AG08395 (cell line): ENCODE data around the gene TXNDC15.

Experiments
- DNase-seq: peaks from one replicate; pipeline ENCODE4 v3.0.0; 2012; ENCODE audit warnings: mixed read lengths, low spot score

Gene TXNDC15

DNA sequence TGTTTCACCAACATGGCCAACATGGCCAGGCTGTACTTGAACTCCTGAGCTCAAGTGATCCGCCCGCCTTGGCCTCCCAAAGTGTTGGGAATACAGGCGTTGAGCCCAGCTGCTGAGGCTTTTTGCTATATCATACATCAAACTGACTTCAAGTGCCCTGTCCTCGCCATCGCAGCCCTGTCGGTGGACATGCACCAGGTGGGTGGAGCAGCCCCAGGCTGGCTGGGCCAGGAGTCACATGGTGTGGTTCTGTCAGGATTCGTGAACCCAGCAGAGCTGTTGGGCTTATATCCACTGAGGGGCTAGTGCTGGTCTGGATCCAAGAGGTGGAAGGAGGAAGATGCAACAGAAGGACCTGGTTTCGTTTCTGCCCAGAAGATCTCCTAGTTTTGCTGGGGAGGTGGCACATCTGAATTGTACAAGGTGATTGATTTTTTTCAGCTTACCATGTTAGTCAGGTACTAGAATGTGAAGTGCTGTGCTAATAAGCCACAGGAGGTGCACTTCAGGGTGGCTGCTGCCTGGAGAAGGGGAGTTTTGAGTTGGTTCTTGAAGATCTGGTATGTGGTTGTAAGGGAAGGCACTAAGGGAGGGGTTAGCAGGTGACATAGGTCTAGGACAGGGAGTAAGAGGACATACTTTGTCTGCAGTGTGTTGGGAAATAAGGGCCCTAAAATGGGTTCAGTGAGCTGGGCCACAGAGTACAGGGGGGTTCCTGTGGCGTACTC, 46.8 kb downstream of the TXNDC15 start:
- no peak for DNase-seq

DNA sequence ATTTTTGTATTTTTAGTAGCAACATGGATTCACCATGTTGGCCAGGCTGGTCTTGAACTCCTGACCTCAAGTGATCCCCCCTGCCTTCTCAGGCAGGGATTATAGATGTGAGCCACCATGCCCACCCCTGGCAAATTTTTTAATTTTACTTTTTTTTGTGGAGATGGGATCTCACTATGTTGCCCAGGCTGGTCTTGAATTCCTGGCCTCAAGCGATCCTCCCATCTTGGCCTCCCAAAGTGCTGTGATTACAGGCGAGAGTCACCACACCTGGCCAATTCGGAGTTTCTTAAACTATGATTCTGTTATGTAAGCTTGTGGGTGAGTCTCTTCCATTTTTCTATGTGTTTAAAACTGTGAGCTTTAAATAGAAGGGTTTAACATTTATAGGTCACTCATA, 58.3 kb downstream of the TXNDC15 start:
- no peak for DNase-seq

DNA sequence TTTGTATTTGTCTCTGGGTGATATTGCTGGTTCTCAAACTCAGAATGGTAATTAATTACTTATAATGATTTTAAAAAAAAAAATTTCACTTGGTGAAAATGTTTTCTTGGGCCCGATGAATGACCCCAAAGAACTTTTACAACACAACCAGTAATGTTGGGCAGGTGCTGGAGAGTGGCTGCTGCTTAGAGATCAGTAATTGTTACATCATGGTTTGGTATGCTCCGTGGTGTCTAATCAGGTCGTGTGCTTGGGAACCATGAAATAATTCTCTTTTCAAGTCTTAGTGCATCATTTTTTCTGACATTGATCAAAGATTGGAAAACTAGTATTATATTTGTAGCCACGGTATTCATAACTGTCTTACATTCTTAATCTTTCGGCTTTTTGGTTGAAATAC, 60.0 kb downstream of the TXNDC15 start:
- DNase-seq: no peak

DNA sequence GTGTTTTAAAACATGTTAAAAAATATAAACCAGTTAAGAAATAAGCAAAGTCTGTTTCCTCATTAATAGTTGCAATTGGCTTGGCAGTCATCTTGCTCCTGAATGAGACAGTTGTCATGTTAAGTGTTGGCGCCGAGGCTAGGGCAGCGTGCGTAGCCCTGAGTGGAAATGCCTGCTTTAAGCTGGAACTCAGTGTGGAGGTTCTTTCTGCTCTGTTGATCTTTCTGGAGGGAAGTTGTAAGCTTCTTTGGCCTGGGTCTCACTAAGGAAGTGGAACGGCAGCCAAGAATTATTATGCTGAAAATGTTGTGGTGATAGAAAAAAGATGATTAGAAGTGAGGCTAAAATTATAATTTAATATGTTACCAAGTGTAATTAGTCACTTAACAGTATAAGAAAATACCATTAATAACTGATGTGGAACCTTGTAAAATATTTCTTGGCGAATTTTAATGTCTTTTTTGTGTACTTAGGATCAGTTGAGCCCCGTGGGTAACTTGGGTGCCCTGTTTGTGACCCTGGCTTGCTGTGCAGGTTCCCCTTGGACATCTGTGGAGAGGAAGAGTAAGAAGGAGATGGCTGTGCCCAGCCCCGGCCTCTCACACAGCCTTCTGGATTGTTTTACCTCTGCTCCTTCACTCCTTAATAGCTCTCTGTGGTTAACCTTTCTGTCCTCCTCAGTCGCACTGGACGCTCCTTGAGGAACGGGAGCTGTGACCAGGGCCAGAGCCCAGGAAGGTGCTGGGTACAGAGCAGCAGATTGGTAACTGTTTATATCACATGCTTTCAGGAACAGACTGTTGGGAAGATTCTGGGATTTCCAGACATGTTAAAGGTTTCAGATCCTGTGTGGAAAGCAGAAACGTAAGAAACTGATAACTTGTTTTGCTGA, 61.8 kb downstream of the TXNDC15 start:
- no peak for DNase-seq

DNA sequence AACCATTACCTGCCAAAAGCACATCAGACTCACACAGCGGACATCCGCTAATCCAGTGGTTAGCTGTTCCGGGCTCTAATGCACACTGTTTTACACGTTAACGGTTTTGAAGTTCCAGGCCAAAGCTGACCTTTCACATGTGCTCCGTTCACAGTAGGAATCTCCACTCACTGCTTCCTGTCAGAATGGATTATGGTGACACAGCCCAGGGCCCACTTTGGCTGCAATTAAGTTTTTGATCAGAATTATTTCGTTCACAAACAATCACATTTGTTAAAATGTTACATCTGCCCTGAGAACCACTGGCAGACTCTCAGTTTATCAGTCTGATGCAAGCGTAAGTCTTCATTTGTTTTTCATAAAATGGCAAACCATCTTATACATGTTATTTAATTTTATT, 63.4 kb downstream of the TXNDC15 start:
- no peak for DNase-seq

DNA sequence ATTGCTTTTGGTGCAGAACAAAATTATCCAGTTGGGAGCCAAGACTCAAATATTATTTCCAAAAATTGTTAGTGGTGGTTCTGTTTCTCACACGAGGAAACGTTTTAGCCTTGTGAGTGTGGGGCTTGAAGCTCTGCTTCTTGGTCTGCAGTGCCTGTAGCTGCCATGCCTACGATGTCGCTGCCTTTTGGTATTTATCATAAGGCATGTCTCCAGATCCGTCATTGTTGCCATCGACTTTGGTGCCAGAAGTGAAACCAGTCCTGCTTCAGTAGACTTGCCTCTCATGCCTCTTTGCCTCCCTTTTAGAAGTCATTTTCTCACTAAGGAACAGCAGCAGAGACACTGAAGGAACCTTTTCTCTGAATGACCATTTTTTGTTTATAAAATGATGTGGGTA, 63.9 kb downstream of the TXNDC15 start:
- DNase-seq: no peak

DNA sequence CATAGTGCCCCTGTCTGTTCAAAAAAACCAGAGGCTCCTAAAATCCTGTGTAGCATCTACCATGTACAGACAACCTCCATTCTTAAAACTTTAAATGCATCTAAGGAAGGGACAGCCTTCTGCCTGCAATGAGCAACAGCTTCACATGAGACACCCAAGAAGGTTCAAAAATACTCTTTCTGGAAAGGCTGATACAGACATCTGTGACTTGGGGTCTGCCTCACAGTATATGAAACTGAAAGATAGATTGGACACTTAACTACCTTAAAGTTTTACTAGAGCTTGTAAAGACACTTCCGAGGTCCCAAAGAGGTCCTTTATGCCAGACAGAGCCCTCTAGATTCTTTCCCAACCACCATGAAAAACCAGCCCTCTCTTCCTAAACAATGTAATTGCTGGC, 65.3 kb downstream of the TXNDC15 start:
- DNase-seq: no peak

DNA sequence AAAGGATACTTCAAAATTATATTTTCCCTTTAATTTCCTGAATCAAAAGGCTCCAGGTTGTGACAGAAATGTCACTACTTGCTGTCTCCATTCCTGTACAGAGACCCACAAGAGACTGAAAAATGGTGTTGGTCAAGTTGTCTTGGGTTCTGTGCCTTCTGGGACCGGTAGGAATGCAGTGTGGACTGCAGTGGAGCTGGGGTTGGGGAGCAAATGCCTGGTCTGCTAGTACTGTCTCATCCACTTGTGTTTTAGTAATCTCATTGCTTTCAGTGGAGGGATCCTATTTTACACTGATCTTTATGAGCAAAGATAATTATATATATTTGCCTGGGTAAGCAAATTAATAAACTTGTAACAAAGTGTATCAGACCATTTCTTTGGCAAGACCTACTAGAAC, 69.4 kb downstream of the TXNDC15 start:
- DNase-seq: no peak

DNA sequence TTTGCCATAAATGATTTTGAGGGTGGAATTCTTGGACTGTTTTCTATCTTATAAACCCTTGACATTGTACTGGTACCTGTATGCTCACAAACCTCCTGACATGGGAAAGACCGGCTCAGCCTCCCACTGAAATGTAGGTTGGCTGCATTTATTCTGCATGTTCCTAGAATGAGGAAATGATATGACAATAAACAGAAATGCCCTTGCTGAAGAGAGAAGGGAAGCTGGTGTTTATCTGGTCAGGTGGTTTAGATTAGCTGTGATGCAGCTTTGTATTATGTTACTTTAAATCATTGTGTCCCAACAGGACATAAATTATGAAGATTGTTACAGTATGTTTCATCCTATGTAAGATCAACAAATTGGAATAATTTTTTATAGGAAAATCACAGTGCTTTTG, 70.5 kb downstream of the TXNDC15 start:
- no peak for DNase-seq

DNA sequence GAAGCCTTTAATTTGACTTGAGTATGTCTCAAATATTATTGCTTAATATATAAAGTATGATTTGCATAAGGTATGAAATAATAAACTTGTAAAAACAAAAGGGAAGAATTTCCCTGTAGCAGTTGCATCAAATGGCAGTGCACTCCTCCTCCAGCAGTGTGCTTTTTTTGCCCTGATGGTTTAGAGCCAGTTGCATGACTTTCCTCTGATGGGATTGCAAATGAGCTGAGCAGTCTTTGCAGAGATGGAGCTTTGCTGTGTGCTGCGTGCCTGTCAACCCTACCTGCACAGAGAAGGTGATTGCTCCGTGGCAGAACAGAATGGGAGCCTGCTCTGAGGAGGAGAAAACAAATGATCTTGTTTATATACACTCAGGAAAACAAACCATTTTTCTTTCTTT, 70.9 kb downstream of the TXNDC15 start:
- DNase-seq: no peak

DNA sequence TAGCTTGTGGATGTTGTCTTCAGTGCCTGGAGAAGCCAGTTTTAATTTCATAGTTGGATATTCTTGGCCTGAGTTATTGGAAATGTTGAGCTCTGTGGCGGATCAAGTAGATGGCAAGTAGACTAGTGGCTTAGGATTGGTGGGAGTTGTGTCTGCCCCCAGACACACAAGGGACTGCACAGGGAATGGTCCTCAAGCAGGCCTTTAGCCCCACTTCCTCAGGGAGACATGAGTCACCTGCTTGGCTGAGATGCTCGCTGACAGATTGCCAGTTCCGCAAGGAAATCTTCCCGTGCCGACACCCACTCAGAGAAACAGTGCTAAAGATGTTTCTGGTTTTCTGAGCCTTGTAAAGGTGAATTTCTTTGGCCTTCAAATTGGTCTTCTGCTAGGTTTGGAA, 74.7 kb downstream of the TXNDC15 start:
- peak; percentile 6 for DNase-seq

DNA sequence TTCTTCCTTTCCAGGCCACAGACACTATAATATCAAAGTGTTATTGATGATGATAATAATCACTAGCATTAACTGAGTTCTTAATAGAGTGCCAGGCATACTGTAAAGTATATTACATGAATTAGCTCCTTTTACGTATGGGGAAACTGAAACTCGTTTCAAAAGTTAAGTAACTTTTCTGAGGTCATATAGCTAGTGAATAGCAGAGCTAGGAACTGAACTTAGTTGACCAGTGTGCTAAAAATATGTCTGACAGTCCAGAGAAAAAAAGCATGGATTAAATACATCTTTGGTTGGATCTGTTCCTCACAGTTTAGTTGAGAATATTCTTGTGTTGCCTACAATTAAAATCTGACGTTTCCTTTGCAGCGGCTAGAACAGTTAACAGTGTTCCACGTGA, 75.1 kb downstream of the TXNDC15 start:
- DNase-seq: no peak
